HepG2 (cell line): ENCODE data around the gene PROX1. TPM values are rescaled to one million over a fixed set of nuclear protein-coding genes. Genes with fewer than 3 reads are reported as not detected.

Experiments
- ATAC-seq: fragments of 200-7000 bp; cut with Tn5 transposase; 3 replicates; pipeline ENCODE4 v1.9.1; 2020; ENCODE audit warnings: mild to moderate bottlenecking, moderate library complexity
- BruUV-seq: library from RNA; stranded (reverse); fragments of 400-500 nt; replicated peaks from 2 replicates; lab custom pipeline; 2021; lab: Mats Ljungman, UMichigan
- CTCF ChIA-PET: fragments of 300-600 bp; formaldehyde crosslinking; extraction: SDS; loops from one replicate; lab custom pipeline; 2021; ENCODE audit warnings: low total read pairs, inconsistent platforms, low intra/inter-chr PET ratio; lab: Yijun Ruan, JAX
- POLR2A ChIA-PET: fragments of 350-600 bp; sonication (Branson Sonifier 250); formaldehyde crosslinking; loops from one replicate; lab custom pipeline; 2020; ENCODE audit warnings: antibody characterized with exemption, inconsistent platforms; lab: Yijun Ruan, JAX
- DNase-seq: peaks from one replicate; pipeline ENCODE4 v3.0.0-alpha.2; 2015; ENCODE audit warnings: low spot score
- FAIRE-seq: peaks from 3 replicates; lab custom pipeline; 2011; peaks lifted over from hg19 to GRCh38; lab: Jason Lieb, UNC
- H2AFZ ChIP-seq: one replicate; pipeline ENCODE4 v1.6.1; 2011; ENCODE audit warnings: low read length, inconsistent platforms
- H3K27ac ChIP-seq: fragments of 300-600 bp; 3 replicates; pipeline ENCODE4 v1.8.0; 2011; ENCODE audit warnings: mixed run types, mild to moderate bottlenecking, mixed read lengths, low read length, inconsistent platforms; ENCODE audit not compliant: insufficient read depth; ENCODE audit errors: extremely low read length
- H3K27me3 ChIP-seq, 2 experiments: fragments of 200-600 bp in 1 of 2; 2 replicates in 1 of 2; 3 replicates in 1 of 2; pipeline versions ENCODE4 v1.6.0 to v1.8.0; 2011; ENCODE audit warnings: low read length in 2 of 2, mild to moderate bottlenecking in 2 of 2, moderate library complexity in 2 of 2, inconsistent platforms in 1 of 2; ENCODE audit not compliant: insufficient read depth in 2 of 2, control insufficient read depth in 1 of 2
- H3K36me3 ChIP-seq, 2 experiments: fragments of 200-600 bp in 1 of 2; replicated peaks in 1 of 2; 2 replicates in 1 of 2; 3 replicates in 1 of 2; pipeline versions ENCODE4 v1.5.1 to v1.8.0; 2011; ENCODE audit warnings: low read length in 2 of 2, inconsistent platforms in 1 of 2; ENCODE audit not compliant: insufficient read depth in 2 of 2, control insufficient read depth in 1 of 2
- H3K4me1 ChIP-seq: 2 replicates; pipeline ENCODE4 v1.5.1; 2012; ENCODE audit warnings: low read length, inconsistent platforms; ENCODE audit not compliant: insufficient read depth
- H3K4me2 ChIP-seq: 2 replicates; pipeline ENCODE4 v1.6.0; 2011; ENCODE audit warnings: low read depth, low read length, inconsistent platforms
- H3K4me3 ChIP-seq, 3 experiments: fragments of 200-600 bp in 1 of 3; sonication (generic), shearing (Covaris generic) in 1 of 3; replicated peaks in 1 of 3; 2 replicates each; pipeline ENCODE4 v1.5.1; 2011 to 2016; ENCODE audit warnings: low read length in 3 of 3, inconsistent platforms in 2 of 3, low read depth in 2 of 3, mild to moderate bottlenecking in 2 of 3, control low read depth in 1 of 3, mixed read lengths in 1 of 3; ENCODE audit not compliant: insufficient read depth in 1 of 3
- H3K79me2 ChIP-seq: one replicate; pipeline ENCODE4 v1.6.1; 2011; ENCODE audit warnings: low read length, inconsistent platforms; ENCODE audit not compliant: insufficient read depth
- H3K9ac ChIP-seq: 2 replicates; pipeline ENCODE4 v1.6.0; 2011; ENCODE audit warnings: mild to moderate bottlenecking, low read depth, low read length, inconsistent platforms; ENCODE audit not compliant: insufficient read depth
- H3K9me3 ChIP-seq: 2 replicates; pipeline ENCODE4 v1.5.1; 2012; ENCODE audit warnings: mild to moderate bottlenecking, low read length
- H4K20me1 ChIP-seq: 2 replicates; pipeline ENCODE4 v1.6.0; 2011; ENCODE audit warnings: inconsistent platforms, mild to moderate bottlenecking, low read length, moderate library complexity; ENCODE audit not compliant: insufficient read depth
- MTF1 ChIP-seq: sonication (generic); formaldehyde crosslinking; IDR thresholded peaks from 2 replicates; pipeline ENCODE4 v1.5.0; 2020; ENCODE audit warnings: missing genetic modification reagents
- RBFOX2 ChIP-seq: fragments of 200-400 bp; formaldehyde crosslinking; IDR thresholded peaks from 2 replicates; pipeline ENCODE4 v1.6.1; 2017; ENCODE audit warnings: low read depth, mild to moderate bottlenecking, low read length
- SMAD3 ChIP-seq: sonication (generic); formaldehyde crosslinking; IDR thresholded peaks from 2 replicates; pipeline ENCODE4 v1.4.0; 2020; ENCODE audit warnings: missing genetic modification reagents
- ZMAT5 ChIP-seq: sonication (generic); formaldehyde crosslinking; IDR thresholded peaks from 2 replicates; pipeline ENCODE4 v1.5.0; 2020; ENCODE audit warnings: mild to moderate bottlenecking, low read depth, missing genetic modification reagents, borderline replicate concordance
- ZNF207 ChIP-seq: fragments of 450-650 bp; IDR thresholded peaks from 2 replicates; pipeline ENCODE4 v1.6.1; 2016; ENCODE audit warnings: antibody characterized with exemption, borderline replicate concordance
- ZNF850 ChIP-seq: sonication (generic); formaldehyde crosslinking; conservative IDR thresholded peaks from 2 replicates; pipeline ENCODE4 v1.9.0; 2021; ENCODE audit warnings: mild to moderate bottlenecking, missing genetic modification reagents
- WGBS: methylation state at CpG from one replicate; pipeline ENCODE4 v1.1.6; 2017; ENCODE audit warnings: low lambda C conversion rate; 5-methylcytosine and 5-hydroxymethylcytosine counted together
- in situ Hi-C: cut with HindIII; loops from 2 replicates; pipeline ENCODE4 v1.10.0; 2017; ENCODE audit warnings: low pct_unique_long_range_greater_than_20kb; ENCODE audit not compliant: extremely low pct_ligation_motif_present
- intact Hi-C: fragments of 100-400 bp; cut with micrococcal nuclease; formaldehyde crosslinking; loops from one replicate; pipeline ENCODE4 v1.10.0; 2022; ENCODE audit not compliant: unreplicated experiment
- polyA plus RNA-seq, 8 experiments: library from polyadenylated mRNA; depleted of rRNA in 3 of 8; stranded (reverse) in 7 of 8; unstranded in 1 of 8; fragments of >200 nt; fragmentation: Illumina TruSeq in 4 of 8; extraction: Trizol in 4 of 8; gene quantifications; 2 replicates each; pipeline versions ENCODE4 v1.2.1 to v1.2.3, GENCODE V29; 2011 to 2016; ENCODE audit warnings: low read depth in 4 of 8, missing spikeins in 1 of 8, mixed read lengths in 1 of 8; ENCODE audit not compliant: insufficient read depth in 1 of 8
- total RNA-seq, 5 experiments: library from RNA; depleted of rRNA; stranded (reverse); fragments of >200 nt; fragmentation: Illumina TruSeq; extraction: Trizol; gene quantifications; 2 replicates each; pipeline ENCODE4 v1.2.3, GENCODE V29; 2016; ENCODE audit warnings: low read depth in 1 of 5

PROX1 gene
- total and polyA plus RNA-seq, 2 of the 13 experiments (the other 11 are each of a cell fraction or from before 2014, with no cell fraction given): 12.3 to 30.2 TPM

GRCh38 chr1:214008791-214009422 lies 21.1 kb downstream of the PROX1 start:
- no peak for ATAC-seq
- H3K36me3 ChIP-seq: peaks cover 24 to 91% of the 10 kb centered on the region in 2 experiments
- no peak overlapping the region for H3K9ac ChIP-seq
- no peak overlapping the region for H2AFZ ChIP-seq
- H3K4me2 ChIP-seq: no peak overlapping the region
- no peaks in the 10 kb centered on the region for H3K27me3 ChIP-seq
- H3K27ac ChIP-seq: no peak overlapping the region
- FAIRE-seq: no peak
- WGBS: over 99% methylated on average over 8 of the region's 8 CpGs
- no peak overlapping the region for H3K4me3 ChIP-seq
- H4K20me1 ChIP-seq: no peaks in the 10 kb centered on the region
- ChIA-PET CTCF (no interaction called here), POLR2A (interaction anchor here (1.1 to 1.4 kb wide), 5 partner anchors 16 to 21 kb away, joined by 3 to 4 read pairs (median 3); partner anchors contain the start of gene PROX1)
- TF ChIP-seq ZNF207 (no peak), RBFOX2 (peak; percentile 40; the same call in 1 of the 2 replicates), ZNF850 (CRISPR knock-in tag) (no peak), ZMAT5 (no peak), MTF1 (CRISPR knock-in tag) (no peak), SMAD3 (CRISPR knock-in tag) (no peak)
- H3K79me2 ChIP-seq: peaks cover 37% of the 10 kb centered on the region
- in situ Hi-C loops: loop anchor here (25.0 kb wide), 1 partner anchor 103 kb away; no protein-coding TSS in a partner anchor
- BruUV-seq: no TSS peak
- H3K4me1 ChIP-seq: peaks cover 26% of the 10 kb centered on the region
- no peak for DNase-seq
- intact Hi-C loops: loop anchor here (5.0 to 10.0 kb wide), 2 partner anchors 113 to 884 kb away; no protein-coding TSS in a partner anchor
- H3K9me3 ChIP-seq: no peaks in the 10 kb centered on the region
